ENCODE results near the gene C8B.

The C8B gene

DNA sequence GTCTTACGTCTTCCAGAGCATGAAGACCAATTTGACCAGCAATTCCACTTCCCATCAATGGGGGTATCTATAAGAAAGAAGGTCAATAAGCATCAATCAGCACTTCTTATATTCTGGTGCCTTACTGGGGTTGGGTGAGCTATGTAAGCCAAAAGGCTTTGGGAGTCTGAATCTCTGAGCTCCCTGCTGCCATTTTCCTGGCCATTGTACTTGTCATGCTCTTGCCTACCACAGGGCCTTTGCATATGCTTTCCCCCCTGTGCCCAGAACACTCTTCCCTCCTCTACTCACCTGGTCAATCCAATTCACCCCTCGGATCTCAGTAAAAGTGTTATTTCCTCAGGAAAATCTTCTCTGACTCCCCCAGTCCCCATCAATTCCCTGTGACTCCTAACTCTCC lies 36.3 kb downstream of the C8B start:
- no peak for DNase-seq

DNA sequence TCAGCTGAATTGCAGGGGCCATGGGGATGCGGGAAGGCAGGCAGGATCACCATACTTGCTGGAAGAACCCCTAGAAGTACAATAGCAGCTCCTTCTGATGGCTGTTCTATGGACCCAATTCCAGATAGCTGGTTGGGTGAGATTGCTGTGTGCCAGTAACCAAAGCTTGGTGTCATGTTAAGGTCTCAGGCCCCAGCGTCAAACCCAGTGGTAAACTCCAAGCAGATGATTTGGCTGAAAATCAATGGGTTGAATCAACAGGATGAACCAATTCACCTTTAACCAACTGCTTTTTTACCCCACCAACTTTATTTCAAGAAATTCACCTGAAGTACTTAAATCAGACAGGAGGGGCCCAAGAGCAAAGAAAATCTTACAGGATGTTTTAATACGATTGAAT lies 37.8 kb downstream of the C8B start:
- no peak for DNase-seq

DNA sequence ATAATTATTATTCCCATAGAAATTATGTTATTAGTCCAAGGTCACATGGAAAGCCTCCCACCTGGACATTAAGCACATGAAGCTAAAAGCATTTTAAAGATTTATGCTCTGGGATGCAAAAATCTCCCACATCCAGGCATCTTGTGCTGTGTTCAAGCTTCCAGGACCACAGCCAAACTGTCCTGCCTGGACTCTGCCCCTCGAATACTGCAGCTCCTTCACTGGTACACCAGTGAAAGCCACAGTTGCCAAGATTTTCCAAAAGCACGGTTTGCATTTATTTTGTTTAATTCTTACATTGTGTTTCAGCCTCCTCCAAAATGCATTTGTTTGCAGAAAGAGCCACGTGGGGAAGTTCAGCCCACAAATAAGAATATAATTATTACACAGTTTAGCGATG lies 38.6 kb downstream of the C8B start:
- DNase-seq = no peak

- no peak for DNase-seq
Measured at GRCh38 chr1:56925193-56925592, 40.6 kb downstream of the C8B start.

DNA sequence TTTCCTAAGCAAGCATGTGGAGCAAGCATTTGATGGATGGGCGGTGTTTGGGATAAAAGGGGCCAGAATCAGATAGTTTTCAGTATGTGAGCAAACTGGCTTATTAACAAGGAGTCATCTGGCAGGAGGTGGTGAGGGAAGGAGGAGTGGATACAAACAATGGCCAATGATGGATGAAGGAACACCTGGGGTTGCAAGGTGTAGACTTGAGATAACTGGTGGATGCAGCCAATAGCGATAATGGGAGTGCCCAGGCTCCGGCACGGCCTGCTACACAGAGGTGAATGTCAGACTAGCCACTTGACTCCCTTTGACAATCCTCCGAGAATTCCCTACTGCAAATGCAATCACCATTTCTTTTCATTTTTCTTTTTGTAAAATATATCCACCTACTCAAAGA lies 41.7 kb downstream of the C8B start:
- DNase-seq = no peak

DNA sequence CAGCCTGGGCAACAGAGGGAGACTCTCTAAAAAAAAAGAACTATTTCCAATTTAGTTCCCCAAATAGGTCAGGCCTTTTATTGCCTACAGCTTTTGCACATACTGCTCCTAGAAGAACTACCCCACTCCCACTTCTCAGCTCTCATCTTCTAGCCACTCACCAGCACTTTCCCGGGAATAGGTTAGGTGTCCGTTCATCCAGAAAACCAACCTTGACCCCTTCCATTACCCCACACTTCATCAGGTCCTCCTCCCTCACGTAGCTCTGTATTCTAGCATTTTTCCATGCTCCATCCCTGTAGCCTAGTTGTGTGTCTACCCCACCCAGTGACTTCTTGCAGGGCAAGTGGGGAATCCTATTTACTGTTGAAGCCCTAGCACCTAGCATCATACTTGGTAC lies 42.6 kb downstream of the C8B start:
- no peak for DNase-seq

- no peak for DNase-seq
Measured at GRCh38 chr1:56922507-56922906, 43.3 kb downstream of the C8B start.

DNA sequence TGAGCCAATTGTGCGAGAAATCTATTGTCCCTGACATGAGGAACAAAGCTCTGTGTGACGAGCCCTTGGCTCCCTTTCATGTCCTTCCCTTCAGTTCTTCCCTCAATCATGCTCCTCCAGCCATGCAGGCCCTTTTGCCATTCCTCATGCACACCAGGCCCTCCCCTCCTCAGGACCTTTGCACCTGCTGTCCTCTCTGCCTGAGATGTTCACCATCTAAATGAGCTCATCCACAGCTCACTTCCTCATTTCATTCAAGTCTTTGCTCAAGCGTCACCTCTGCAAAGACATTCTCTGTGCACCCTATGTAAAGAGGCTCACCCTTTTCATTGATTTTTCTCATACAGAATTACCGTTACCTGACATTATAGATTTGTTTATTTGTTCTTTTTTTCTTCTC lies 43.7 kb downstream of the C8B start:
- no peak for DNase-seq

- DNase-seq = no peak
Measured at GRCh38 chr1:56921479-56921878, 44.3 kb downstream of the C8B start.

GRCh38 chr1:56920591-56921001 lies 45.2 kb downstream of the C8B start:
- no peak for DNase-seq

GRCh38 chr1:56917356-56917755 lies 48.5 kb downstream of the C8B start:
- DNase-seq = no peak

- no peak for DNase-seq
Measured at GRCh38 chr1:56916630-56917029, 49.2 kb downstream of the C8B start.

DNA sequence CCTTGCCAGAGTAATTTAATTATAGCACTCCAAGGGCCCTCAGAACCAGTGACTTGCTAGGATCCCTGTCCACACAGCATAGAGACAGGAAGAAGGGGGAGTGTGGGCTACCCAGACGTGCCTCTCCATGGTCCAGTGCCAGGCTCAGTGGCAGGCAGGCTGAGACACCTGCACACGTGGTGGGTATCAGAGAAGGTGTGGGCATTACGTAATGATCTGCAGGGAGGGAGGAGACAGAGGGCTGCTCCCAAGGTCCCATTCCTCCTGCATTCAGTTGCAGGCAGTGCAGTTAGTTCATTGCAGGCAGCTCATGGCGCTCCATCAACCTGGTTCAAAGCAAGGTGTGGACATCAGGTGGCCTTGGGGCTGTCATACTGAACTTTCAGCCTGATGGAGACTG lies 49.9 kb downstream of the C8B start:
- DNase-seq = no peak

DNA sequence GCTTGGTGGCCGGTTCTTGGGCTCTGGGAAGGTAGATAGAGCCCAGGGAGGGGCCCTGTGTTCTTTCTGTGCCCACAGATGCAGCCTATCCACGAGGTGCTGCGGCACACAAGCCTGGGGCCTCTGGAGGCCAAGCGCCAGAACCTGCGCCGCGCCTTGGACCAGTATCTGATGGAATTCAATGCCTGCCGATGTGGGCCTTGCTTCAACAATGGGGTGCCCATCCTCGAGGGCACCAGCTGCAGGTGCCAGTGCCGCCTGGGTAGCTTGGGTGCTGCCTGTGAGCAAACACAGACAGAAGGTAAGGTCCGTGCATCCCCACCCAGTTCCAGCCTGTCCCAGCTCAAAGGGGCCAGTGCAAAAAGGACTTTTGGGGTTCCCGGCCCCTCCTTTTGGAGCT lies 53.5 kb downstream of the C8B start:
- DNase-seq = no peak

DNA sequence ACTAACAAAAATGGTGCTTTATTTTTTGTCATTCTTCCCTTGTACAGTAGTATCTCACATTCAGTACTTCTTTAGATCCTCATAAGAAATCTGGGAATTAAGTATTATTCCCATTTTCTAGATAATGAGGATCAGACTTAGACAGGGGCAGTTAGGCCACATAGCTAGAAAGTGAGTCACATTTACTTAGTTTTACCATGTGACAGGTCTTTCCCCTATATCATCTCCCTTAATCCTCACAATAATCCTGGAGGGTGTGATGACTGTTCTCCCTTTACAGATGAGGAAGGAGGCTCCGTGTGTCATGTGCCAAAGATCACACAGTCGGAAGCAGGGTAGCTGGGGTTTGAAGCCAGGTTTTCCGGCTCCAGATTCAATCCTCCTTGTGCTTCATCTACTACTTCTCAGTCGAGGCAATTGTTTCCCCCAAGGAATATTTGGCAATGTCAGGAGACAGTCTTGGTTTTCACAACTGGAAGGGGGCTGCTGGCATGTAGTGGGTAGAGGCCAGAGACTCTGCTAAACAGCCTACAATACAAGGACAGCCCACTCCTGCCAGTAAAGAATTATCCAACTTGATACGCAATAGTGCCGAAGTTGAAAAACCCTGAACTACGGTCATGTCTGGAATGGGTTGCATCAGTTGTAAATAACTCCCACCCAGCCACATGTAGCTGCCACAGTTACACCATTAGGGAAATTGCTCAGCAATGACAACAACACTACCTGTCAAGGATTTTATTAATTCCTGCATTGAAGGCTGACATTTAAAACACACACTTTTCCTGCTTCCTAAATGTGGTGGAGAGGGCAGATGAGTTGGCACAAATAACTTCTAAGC lies 54.5 kb downstream of the C8B start:
- DNase-seq = no peak

DNA sequence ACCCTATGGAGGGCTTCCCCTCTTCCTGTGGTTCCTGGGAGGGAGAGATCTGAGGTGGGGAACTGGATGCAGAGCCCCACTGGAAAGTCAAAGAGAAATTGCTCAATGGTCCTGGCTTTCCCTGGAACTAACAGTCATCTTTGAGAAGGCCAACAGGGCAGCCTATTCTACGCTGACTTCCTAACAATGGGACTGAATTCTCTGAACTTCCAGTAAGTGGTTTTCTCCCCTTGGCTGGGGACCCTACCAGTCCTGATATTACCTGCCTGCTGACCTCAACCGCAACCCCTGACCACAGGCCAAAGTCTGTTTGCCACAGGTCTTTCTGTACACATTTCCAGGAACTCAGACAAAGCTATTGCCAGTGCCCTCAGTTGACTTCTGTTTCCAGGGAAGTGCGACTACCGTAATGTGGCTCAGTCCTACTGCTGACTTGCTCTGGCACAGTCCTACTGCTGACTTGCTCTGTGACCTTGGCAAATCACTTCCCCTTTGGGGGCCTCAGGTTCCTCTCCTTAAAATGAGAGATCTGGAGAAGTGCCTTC lies 55.3 kb downstream of the C8B start:
- DNase-seq = no peak

DNA sequence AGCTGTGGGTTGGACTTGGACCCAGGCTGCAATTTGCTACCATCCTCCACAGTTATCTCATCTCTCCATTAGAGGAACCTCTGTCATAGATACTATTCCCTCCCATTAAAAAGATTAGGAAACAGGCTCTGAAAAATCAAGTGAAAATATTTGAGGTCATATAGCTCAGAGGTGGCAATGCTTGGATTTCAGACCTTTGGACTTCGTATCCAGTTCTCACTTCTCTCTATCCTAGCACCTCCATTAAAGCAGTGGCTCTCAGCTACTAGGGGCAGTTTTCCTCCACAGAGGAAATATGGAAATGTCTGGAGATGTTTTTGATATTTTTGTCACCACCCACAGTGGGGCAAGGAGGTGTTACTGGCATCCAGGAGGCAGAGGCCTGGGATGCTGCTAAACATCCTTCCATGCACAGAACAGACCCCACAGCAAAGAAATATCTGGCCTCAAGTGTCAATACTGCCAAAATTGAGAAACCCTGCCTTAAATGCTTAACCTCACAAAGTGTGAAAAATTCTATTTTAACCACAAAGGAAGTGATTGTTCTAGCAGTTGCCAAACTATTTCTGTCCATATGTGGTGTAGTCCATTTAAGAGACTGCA lies 57.1 kb downstream of the C8B start:
- DNase-seq = no peak

- no peak for DNase-seq
Measured at GRCh38 chr1:56905667-56906066, 60.1 kb downstream of the C8B start.

DNA sequence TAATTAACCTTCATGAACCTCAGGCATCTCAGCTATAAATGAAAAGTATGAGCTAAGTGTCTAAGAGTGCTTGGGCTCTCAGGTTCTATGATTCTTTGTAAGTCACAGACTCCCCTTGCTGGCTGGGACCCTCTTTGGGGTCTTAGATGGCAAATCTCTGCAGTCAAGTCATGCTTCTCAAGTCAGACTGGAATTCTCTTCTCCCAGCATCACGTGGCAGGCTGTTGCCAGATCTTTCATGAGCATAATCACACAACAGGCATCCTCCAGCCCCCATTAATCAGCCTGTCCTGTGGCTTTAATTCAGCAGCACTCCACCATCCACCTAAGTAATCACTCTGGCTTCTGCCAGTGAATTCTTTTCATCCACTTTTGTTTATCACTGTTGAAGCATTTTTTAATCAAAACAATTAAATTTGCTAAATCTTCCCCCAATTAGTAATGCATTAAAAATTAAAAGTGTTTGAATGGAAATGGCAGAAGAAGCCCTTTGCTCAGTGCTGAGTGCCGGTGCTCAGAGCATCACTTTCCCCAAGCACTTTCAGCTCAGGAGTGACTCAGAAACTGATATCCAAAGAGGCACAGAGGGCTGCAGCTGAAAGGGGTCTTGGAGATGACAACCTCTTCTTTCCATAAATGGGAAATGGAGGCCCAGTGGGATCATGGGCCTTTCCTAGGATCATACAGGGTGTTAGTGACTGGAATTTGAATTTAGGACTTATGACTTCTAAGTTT lies 61.0 kb downstream of the C8B start:
- DNase-seq = no peak

DNA sequence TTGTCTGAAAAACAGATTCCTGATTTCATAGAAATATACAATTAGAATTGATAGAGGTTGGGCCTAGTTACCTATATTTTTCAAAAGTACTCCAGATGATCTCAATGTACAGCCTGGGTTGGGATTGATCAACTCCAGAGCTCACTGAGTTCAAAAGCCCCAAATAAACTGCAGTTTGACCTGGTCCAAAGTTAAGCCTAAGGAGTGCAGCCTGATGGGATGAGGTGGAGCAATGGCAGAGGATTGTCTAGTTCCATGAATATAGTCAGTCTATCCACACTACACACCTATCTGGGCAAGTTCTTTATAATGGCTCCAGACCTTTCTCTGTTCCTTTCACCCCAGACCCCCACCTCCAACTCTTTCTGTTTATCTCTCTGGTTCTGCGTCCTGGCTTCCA lies 62.0 kb downstream of the C8B start:
- DNase-seq = no peak

GRCh38 chr1:56901716-56902115 lies 64.1 kb downstream of the C8B start:
- DNase-seq = no peak

DNA sequence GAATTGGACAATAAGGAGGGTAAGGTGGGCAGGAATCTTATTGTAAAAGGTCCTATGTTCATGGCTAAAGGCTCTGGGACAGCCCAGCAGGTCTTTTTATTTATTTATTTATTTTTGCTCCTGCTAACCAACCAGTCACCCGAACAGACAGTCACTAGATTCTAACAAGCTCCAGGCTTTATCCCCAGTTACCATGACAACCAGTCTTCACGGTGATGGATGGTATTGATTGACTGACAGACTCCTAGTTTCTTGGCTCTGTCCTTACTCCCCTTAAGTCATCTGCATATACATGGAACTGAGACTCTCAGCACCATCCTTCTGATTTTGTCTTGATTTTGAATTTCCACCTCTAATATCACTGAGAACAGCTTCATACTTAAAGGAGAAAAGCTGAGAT lies 66.9 kb downstream of the C8B start:
- DNase-seq = no peak

GRCh38 chr1:56898005-56898373 lies 67.8 kb downstream of the C8B start:
- no peak for DNase-seq
